Measurements from ENCODE around the gene LMF1.
A peak's percentile ranks its signal among the peaks of the same experiment; 100 is the strongest.
"Not testable (repeated sequence)": the region's sequence is repeated elsewhere in the genome, so short reads cannot be mapped to it uniquely, and the experiment has no call there.

The LMF1 gene

GRCh38 chr16:952321-952720 is 18.5 kb downstream of the LMF1 start:
- Histone ChIP-seq H3K27ac (no peak overlapping the region), H3K36me3 (no peaks in the 10 kb centered on the region; the same call in 1 of the 2 replicates), H3K9me3 (ENCODE audit: severe bottlenecking) (no peaks in the 10 kb centered on the region), H3K27me3 (ENCODE audit: insufficient read depth, low read depth, severe bottlenecking) (no peaks in the 10 kb centered on the region), H3K4me3 (ENCODE audit: low read depth, low read length) (no peak overlapping the region)
- DNase-seq, result no peak
- TF ChIP-seq CTCF (IDR thresholded peaks at IDR 0.05; ENCODE audit: low read depth, low read length), result no peak

- H3K9me3 ChIP-seq (ENCODE audit: severe bottlenecking), result no peaks in the 10 kb centered on the region
- H3K27me3 ChIP-seq (ENCODE audit: insufficient read depth, low read depth, severe bottlenecking), result no peaks in the 10 kb centered on the region
- no peak for TF ChIP-seq CTCF (IDR thresholded peaks at IDR 0.05; ENCODE audit: low read depth, low read length)
- H3K27ac ChIP-seq, result no peak overlapping the region
- H3K4me3 ChIP-seq (ENCODE audit: low read depth, low read length), result no peak overlapping the region
- no peak for DNase-seq
- H3K36me3 ChIP-seq, result no peaks in the 10 kb centered on the region; the same call in 1 of the 2 replicates
Observed at GRCh38 chr16:951660-952301, 19.0 kb downstream of the LMF1 start.

GRCh38 chr16:950733-951573 is 19.8 kb downstream of the LMF1 start:
- not testable (repeated sequence) for H3K9me3 ChIP-seq (ENCODE audit: severe bottlenecking); H3K4me3 ChIP-seq (ENCODE audit: low read depth, low read length); H3K27me3 ChIP-seq (ENCODE audit: insufficient read depth, low read depth, severe bottlenecking); H3K36me3 ChIP-seq; H3K27ac ChIP-seq; DNase-seq

- not testable (repeated sequence) for H3K4me3 ChIP-seq (ENCODE audit: low read depth, low read length); DNase-seq; H3K9me3 ChIP-seq (ENCODE audit: severe bottlenecking); H3K36me3 ChIP-seq; H3K27me3 ChIP-seq (ENCODE audit: insufficient read depth, low read depth, severe bottlenecking); H3K27ac ChIP-seq
Observed at GRCh38 chr16:948767-949166, 22.0 kb downstream of the LMF1 start.

GRCh38 chr16:947922-948303 is 22.9 kb downstream of the LMF1 start:
- H3K9me3 ChIP-seq (ENCODE audit: severe bottlenecking); H3K36me3 ChIP-seq; H3K27ac ChIP-seq; H3K4me3 ChIP-seq (ENCODE audit: low read depth, low read length); H3K27me3 ChIP-seq (ENCODE audit: insufficient read depth, low read depth, severe bottlenecking); DNase-seq: not testable (repeated sequence)

- no peak for DNase-seq
- Histone ChIP-seq H3K9me3 (ENCODE audit: severe bottlenecking) (no peaks in the 10 kb centered on the region), H3K27me3 (ENCODE audit: insufficient read depth, low read depth, severe bottlenecking) (no peaks in the 10 kb centered on the region), H3K4me3 (ENCODE audit: low read depth, low read length) (no peak overlapping the region), H3K36me3 (no peaks in the 10 kb centered on the region; the same call in 1 of the 2 replicates), H3K27ac (peak overlapping the region; percentile 45)
- TF ChIP-seq CTCF (IDR thresholded peaks at IDR 0.05; ENCODE audit: low read depth, low read length), result no peak
Observed at GRCh38 chr16:947255-947921, 23.4 kb downstream of the LMF1 start.

- TF ChIP-seq CTCF (IDR thresholded peaks at IDR 0.05; ENCODE audit: low read depth, low read length), result no peak
- no peak overlapping the region for H3K4me3 ChIP-seq (ENCODE audit: low read depth, low read length)
- DNase-seq, result no peak
- H3K9me3 ChIP-seq (ENCODE audit: severe bottlenecking), result peaks cover 8% of the 10 kb centered on the region
- H3K36me3 ChIP-seq, result no peaks in the 10 kb centered on the region
- no peaks in the 10 kb centered on the region for H3K27me3 ChIP-seq (ENCODE audit: insufficient read depth, low read depth, severe bottlenecking)
- peak overlapping the region; percentile 47; the same call in 1 of the 2 replicates for H3K27ac ChIP-seq
Observed at GRCh38 chr16:946048-946395, 24.8 kb downstream of the LMF1 start.
